Caco-2 (cell line): ENCODE results near the gene GPR162. TPM values are rescaled to one million over a fixed set of nuclear protein-coding genes. Genes with fewer than 3 reads are reported as not detected.

Experiments
- BruUV-seq: library from RNA; stranded (reverse); fragments of 400-500 nt; replicated peaks from 2 replicates; lab custom pipeline; 2021; lab: Mats Ljungman, UMichigan
- CTCF ChIA-PET: fragments of 300-600 bp; sonication (Branson Sonifier 250); formaldehyde crosslinking; loops from one replicate; lab custom pipeline; 2022; ENCODE audit warnings: antibody characterized with exemption; lab: Charles Lee
- POLR2A ChIA-PET: fragments of 300-600 bp; sonication (Branson Sonifier 250); formaldehyde crosslinking; loops from one replicate; lab custom pipeline; 2022; ENCODE audit warnings: antibody characterized with exemption; lab: Charles Lee
- DNase-seq, 2 experiments: peaks; one replicate each; pipeline versions ENCODE4 v3.0.0 to v3.0.0-alpha.2; 2020 to 2022
- H3K27me3 ChIP-seq: replicated peaks from 2 replicates; pipeline ENCODE4 v1.6.0; 2011; ENCODE audit warnings: low read length; ENCODE audit not compliant: control insufficient read depth, insufficient read depth
- H3K36me3 ChIP-seq: 2 replicates; pipeline ENCODE4 v1.5.1; 2011; ENCODE audit warnings: low read length; ENCODE audit not compliant: control insufficient read depth, insufficient read depth
- H3K4me1 ChIP-seq: fragments of 250-450 bp; sonication (Bioruptor Pico); 2 replicates; pipeline ENCODE4 v1.5.1; 2020; ENCODE audit warnings: mild to moderate bottlenecking
- H3K4me3 ChIP-seq: 2 replicates; pipeline ENCODE4 v1.5.1; 2011; ENCODE audit warnings: low read depth, mild to moderate bottlenecking, control low read depth, low read length
- H3K9me3 ChIP-seq: fragments of 250-450 bp; sonication (Bioruptor Pico); 2 replicates; pipeline ENCODE4 v1.5.1; 2020; ENCODE audit warnings: mild to moderate bottlenecking, moderate library complexity
- H3K27ac Mint-ChIP-seq: one replicate; pipeline ENCODE4 v1.8.0; 2022; ENCODE audit warnings: mixed read lengths; ENCODE audit not compliant: unreplicated experiment
- H3K27me3 Mint-ChIP-seq: one replicate; pipeline ENCODE4 v1.8.0; 2022; ENCODE audit warnings: mixed read lengths; ENCODE audit not compliant: insufficient read depth, unreplicated experiment
- H3K36me3 Mint-ChIP-seq: one replicate; pipeline ENCODE4 v1.8.0; 2022; ENCODE audit warnings: mild to moderate bottlenecking, mixed read lengths; ENCODE audit not compliant: insufficient read depth, unreplicated experiment
- H3K4me1 Mint-ChIP-seq: one replicate; pipeline ENCODE4 v1.8.0; 2022; ENCODE audit warnings: low read depth, mixed read lengths; ENCODE audit not compliant: unreplicated experiment
- H3K4me3 Mint-ChIP-seq: one replicate; pipeline ENCODE4 v1.8.0; 2022; ENCODE audit warnings: mild to moderate bottlenecking, moderate library complexity, mixed read lengths; ENCODE audit not compliant: unreplicated experiment
- H3K9me3 Mint-ChIP-seq: one replicate; pipeline ENCODE4 v1.8.0; 2022; ENCODE audit warnings: mixed read lengths; ENCODE audit not compliant: unreplicated experiment
- intact Hi-C: fragments of 100-400 bp; cut with micrococcal nuclease; formaldehyde crosslinking; loops from one replicate; pipeline ENCODE4 v1.10.0; 2022; ENCODE audit not compliant: unreplicated experiment
- total RNA-seq: library from RNA; stranded (reverse); gene quantifications from 2 replicates; pipeline ENCODE4 v1.2.3, GENCODE V29; 2022
- TF ChIP-seq, protein P1 (sequence below), 2 experiments: fragments of 200-600 bp in 1 of 2; IDR thresholded peaks; 1 replicate in 1 of 2; 2 replicates in 1 of 2; pipeline versions ENCODE4 v1.5.1 to v1.8.0; 2011 to 2022; ENCODE audit warnings: antibody characterized with exemption in 1 of 2, control low read depth in 1 of 2, inconsistent platforms in 1 of 2, low read depth in 1 of 2, low read length in 1 of 2, mild to moderate bottlenecking in 1 of 2, moderate library complexity in 1 of 2; ENCODE audit not compliant: insufficient read depth in 1 of 2, severe bottlenecking in 1 of 2, unreplicated experiment in 1 of 2

The GPR162 gene
- total RNA-seq, 1 experiment from 2014 or later, result 1.2 TPM

- no peaks in the 10 kb centered on the region for H3K36me3 Mint-ChIP-seq
- H3K9me3 Mint-ChIP-seq, result no peaks in the 10 kb centered on the region
- Histone ChIP-seq H3K27me3 (no peaks in the 10 kb centered on the region), H3K4me3 (no peak overlapping the region), H3K36me3 (no peaks in the 10 kb centered on the region), H3K9me3 (no peaks in the 10 kb centered on the region), H3K4me1 (no peaks in the 10 kb centered on the region)
- intact Hi-C loops, result no loop called here
- CTCF ChIA-PET, result no interaction called here
- no TSS peak for BruUV-seq
- no peak overlapping the region for H3K27ac Mint-ChIP-seq
- POLR2A ChIA-PET, result no interaction called here
- H3K4me3 Mint-ChIP-seq, result no peak overlapping the region
- H3K27me3 Mint-ChIP-seq, result peaks cover 3% of the 10 kb centered on the region
- TF ChIP-seq, protein P1, sequence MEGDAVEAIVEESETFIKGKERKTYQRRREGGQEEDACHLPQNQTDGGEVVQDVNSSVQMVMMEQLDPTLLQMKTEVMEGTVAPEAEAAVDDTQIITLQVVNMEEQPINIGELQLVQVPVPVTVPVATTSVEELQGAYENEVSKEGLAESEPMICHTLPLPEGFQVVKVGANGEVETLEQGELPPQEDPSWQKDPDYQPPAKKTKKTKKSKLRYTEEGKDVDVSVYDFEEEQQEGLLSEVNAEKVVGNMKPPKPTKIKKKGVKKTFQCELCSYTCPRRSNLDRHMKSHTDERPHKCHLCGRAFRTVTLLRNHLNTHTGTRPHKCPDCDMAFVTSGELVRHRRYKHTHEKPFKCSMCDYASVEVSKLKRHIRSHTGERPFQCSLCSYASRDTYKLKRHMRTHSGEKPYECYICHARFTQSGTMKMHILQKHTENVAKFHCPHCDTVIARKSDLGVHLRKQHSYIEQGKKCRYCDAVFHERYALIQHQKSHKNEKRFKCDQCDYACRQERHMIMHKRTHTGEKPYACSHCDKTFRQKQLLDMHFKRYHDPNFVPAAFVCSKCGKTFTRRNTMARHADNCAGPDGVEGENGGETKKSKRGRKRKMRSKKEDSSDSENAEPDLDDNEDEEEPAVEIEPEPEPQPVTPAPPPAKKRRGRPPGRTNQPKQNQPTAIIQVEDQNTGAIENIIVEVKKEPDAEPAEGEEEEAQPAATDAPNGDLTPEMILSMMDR (IDR thresholded peaks at IDR 0.05; ENCODE audit: insufficient read depth in 1 of 2, low read depth in 1 of 2, low read length in 1 of 2, severe bottlenecking in 1 of 2, unreplicated experiment in 1 of 2), result no peak
- no peak for DNase-seq
- H3K4me1 Mint-ChIP-seq, result no peaks in the 10 kb centered on the region
These were observed 4.5 kb upstream of the GPR162 start for GRCh38 chr12:6817098-6817497.

DNA sequence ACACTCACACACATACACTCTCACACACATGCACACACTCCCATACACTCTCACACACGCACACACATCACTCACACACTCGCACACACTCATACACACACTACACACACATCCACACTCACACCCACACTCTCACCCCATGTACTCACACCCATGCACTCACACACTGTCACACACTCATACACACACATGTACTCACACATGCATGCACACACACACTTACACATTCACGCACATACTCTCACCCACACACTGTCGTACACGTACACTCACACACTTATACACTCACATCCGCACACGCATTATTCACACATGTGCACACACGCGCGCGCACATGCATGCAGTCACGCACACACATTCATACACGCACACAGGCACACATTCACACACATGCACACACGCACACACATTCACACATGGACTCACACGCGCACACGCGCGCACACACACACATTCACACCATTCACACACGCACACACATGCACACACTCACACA lies 3.9 kb upstream of the GPR162 start:
- H3K4me3 Mint-ChIP-seq, result no peak overlapping the region

GRCh38 chr12:6818222-6818621 lies 3.4 kb upstream of the GPR162 start:
- Mint-ChIP-seq H3K4me3 (no peak overlapping the region), H3K4me1 (no peaks in the 10 kb centered on the region), H3K27ac (no peak overlapping the region), H3K27me3 (peaks cover 8% of the 10 kb centered on the region), H3K36me3 (no peaks in the 10 kb centered on the region), H3K9me3 (no peaks in the 10 kb centered on the region)
- H3K36me3 ChIP-seq, result no peaks in the 10 kb centered on the region
- BruUV-seq, result no TSS peak
- DNase-seq, result no peak
- intact Hi-C loops, result no loop called here
- TF ChIP-seq, protein P1 (IDR thresholded peaks at IDR 0.05; ENCODE audit: insufficient read depth in 1 of 2, low read depth in 1 of 2, low read length in 1 of 2, severe bottlenecking in 1 of 2, unreplicated experiment in 1 of 2), result no peak
- H3K27me3 ChIP-seq, result no peaks in the 10 kb centered on the region
- CTCF ChIA-PET, result no interaction called here
- no peaks in the 10 kb centered on the region for H3K9me3 ChIP-seq
- H3K4me3 ChIP-seq, result no peak overlapping the region
- POLR2A ChIA-PET, result interaction anchor here (1.2 kb wide), 1 partner anchor 65 kb away, joined by 3 read pairs; the partner anchor contains the start of gene MLF2
- peaks cover 6% of the 10 kb centered on the region for H3K4me1 ChIP-seq

More for the DNA sequence above, 3.9 kb upstream of the GPR162 start:
- TF ChIP-seq, protein P1 (IDR thresholded peaks at IDR 0.05; ENCODE audit: insufficient read depth in 1 of 2, low read depth in 1 of 2, low read length in 1 of 2, severe bottlenecking in 1 of 2, unreplicated experiment in 1 of 2), result no peak
- Histone ChIP-seq H3K4me1 (peaks cover under 1% of the 10 kb centered on the region; the same call in 1 of the 2 replicates), H3K4me3 (no peak overlapping the region), H3K27me3 (no peaks in the 10 kb centered on the region), H3K9me3 (no peaks in the 10 kb centered on the region), H3K36me3 (no peaks in the 10 kb centered on the region)
- Mint-ChIP-seq H3K4me1 (no peaks in the 10 kb centered on the region), H3K27me3 (peaks cover 5% of the 10 kb centered on the region), H3K9me3 (no peaks in the 10 kb centered on the region), H3K27ac (no peak overlapping the region), H3K36me3 (no peaks in the 10 kb centered on the region)
- BruUV-seq, result no TSS peak
- POLR2A ChIA-PET, result interaction anchor here (1.2 kb wide), 1 partner anchor 65 kb away, joined by 3 read pairs; the partner anchor contains the start of gene MLF2
- DNase-seq, result no peak
- intact Hi-C loops, result no loop called here
- CTCF ChIA-PET, result no interaction called here
